WTC11 (cell line): ENCODE results near the gene LCN12. TPM values are rescaled to one million over a fixed set of nuclear protein-coding genes. Genes with fewer than 3 reads are reported as not detected.

Experiments
- ATAC-seq: fragments of 200-7000 bp; cut with Tn5 transposase; 2 replicates; pipeline ENCODE4 v1.10.0; 2021; ENCODE audit warnings: mild to moderate bottlenecking, moderate library complexity
- CTCF ChIA-PET: fragments of 300-600 bp; sonication (Branson Sonifier 250); formaldehyde crosslinking; loops from one replicate; lab custom pipeline; 2021; ENCODE audit warnings: antibody characterized with exemption; lab: Charles Lee
- POLR2A ChIA-PET: fragments of 350-600 bp; sonication (Branson Sonifier 250); formaldehyde crosslinking; loops from one replicate; lab custom pipeline; 2021; ENCODE audit warnings: antibody characterized with exemption; lab: Charles Lee
- DNase-seq: peaks from one replicate; pipeline ENCODE4 v3.0.0; 2021; ENCODE audit warnings: low spot score
- H3K27ac Mint-ChIP-seq: 2 replicates; pipeline ENCODE4 v1.8.0; 2021; ENCODE audit warnings: mixed read lengths
- H3K27me3 Mint-ChIP-seq: 2 replicates; pipeline ENCODE4 v1.8.0; 2021; ENCODE audit warnings: low read depth, mild to moderate bottlenecking, moderate library complexity, mixed read lengths
- H3K36me3 Mint-ChIP-seq: 2 replicates; pipeline ENCODE4 v1.8.0; 2021; ENCODE audit warnings: mixed read lengths
- H3K4me1 Mint-ChIP-seq: 2 replicates; pipeline ENCODE4 v1.8.0; 2022; ENCODE audit warnings: mixed read lengths
- H3K4me3 Mint-ChIP-seq: 2 replicates; pipeline ENCODE4 v1.8.0; 2021; ENCODE audit warnings: mild to moderate bottlenecking, moderate library complexity, mixed read lengths
- H3K9me3 Mint-ChIP-seq: 2 replicates; pipeline ENCODE4 v1.8.0; 2021; ENCODE audit warnings: mixed read lengths
- ATF1 ChIP-seq: sonication (generic); formaldehyde crosslinking; IDR thresholded peaks from 2 replicates; pipeline ENCODE4 v1.8.1; 2023; ENCODE audit warnings: mild to moderate bottlenecking, moderate library complexity, missing genetic modification reagents
- CBFB ChIP-seq: sonication (generic); formaldehyde crosslinking; IDR thresholded peaks from 2 replicates; pipeline ENCODE4 v1.8.1; 2022; ENCODE audit warnings: mild to moderate bottlenecking, low read depth, missing genetic modification reagents
- CDX4 ChIP-seq: fragments of 250-450 bp; sonication (Bioruptor Pico); IDR thresholded peaks from 2 replicates; pipeline ENCODE4 v1.9.0; 2021; ENCODE audit warnings: moderate library complexity, mild to moderate bottlenecking, inconsistent platforms, borderline replicate concordance
- TCF7 ChIP-seq: sonication (generic); formaldehyde crosslinking; IDR thresholded peaks from 2 replicates; pipeline ENCODE4 v1.8.0; 2022; ENCODE audit warnings: mild to moderate bottlenecking, low read depth, missing genetic modification reagents, moderate library complexity
- USF1 ChIP-seq: sonication (generic); formaldehyde crosslinking; IDR thresholded peaks from 2 replicates; pipeline ENCODE4 v1.8.0; 2022; ENCODE audit warnings: mild to moderate bottlenecking, missing genetic modification reagents
- ZNF138 ChIP-seq: sonication (generic); formaldehyde crosslinking; conservative IDR thresholded peaks from 2 replicates; pipeline ENCODE4 v1.8.1; 2022; ENCODE audit warnings: mild to moderate bottlenecking, moderate library complexity, missing genetic modification reagents
- ZNF263 ChIP-seq: sonication (generic); formaldehyde crosslinking; IDR thresholded peaks from 2 replicates; pipeline ENCODE4 v1.8.1; 2022; ENCODE audit warnings: low read depth, mild to moderate bottlenecking, moderate library complexity, missing genetic modification reagents
- ZNF281 ChIP-seq: sonication (generic); formaldehyde crosslinking; IDR thresholded peaks from 2 replicates; pipeline ENCODE4 v1.8.0; 2023; ENCODE audit warnings: mild to moderate bottlenecking, missing genetic modification reagents
- ZNF423 ChIP-seq: fragments of 250-450 bp; sonication (Bioruptor Pico); IDR thresholded peaks from 2 replicates; pipeline ENCODE4 v2.1.2; 2022; ENCODE audit warnings: mild to moderate bottlenecking, moderate library complexity
- ZNF532 ChIP-seq: fragments of 250-450 bp; sonication (Bioruptor Pico); IDR thresholded peaks from 2 replicates; pipeline ENCODE4 v1.9.0; 2021; ENCODE audit warnings: mild to moderate bottlenecking, borderline replicate concordance
- ZNF671 ChIP-seq: fragments of 250-450 bp; sonication (Bioruptor Pico); IDR thresholded peaks from 2 replicates; pipeline ENCODE4 v1.8.0; 2021; ENCODE audit warnings: mild to moderate bottlenecking
- ZSCAN18 ChIP-seq: fragments of 250-450 bp; sonication (Bioruptor Pico); IDR thresholded peaks from 2 replicates; pipeline ENCODE4 v2.1.2; 2022; ENCODE audit warnings: mild to moderate bottlenecking, moderate library complexity
- total RNA-seq: library from RNA; stranded (reverse); gene quantifications from 3 replicates; pipeline ENCODE4 v1.2.3, GENCODE V29; 2021
- TF ChIP-seq, protein P1 (sequence below): sonication (generic); formaldehyde crosslinking; IDR thresholded peaks from 2 replicates; pipeline ENCODE4 v1.8.0; 2022; ENCODE audit warnings: missing genetic modification reagents
- TF ChIP-seq, protein P2 (sequence below): sonication (generic); formaldehyde crosslinking; IDR thresholded peaks from 2 replicates; pipeline ENCODE4 v1.8.1; 2023; ENCODE audit warnings: mild to moderate bottlenecking, missing genetic modification reagents, borderline replicate concordance
- TF ChIP-seq, protein P3 (sequence below): sonication (generic); formaldehyde crosslinking; conservative IDR thresholded peaks from 2 replicates; pipeline ENCODE4 v1.8.1; 2022; ENCODE audit warnings: mild to moderate bottlenecking, missing genetic modification reagents

The LCN12 gene
- total RNA-seq, 1 experiment from 2014 or later, result 1.9 TPM

GRCh38 chr9:136962701-136963248, 10.7 kb downstream of the LCN12 start (continued):
- TF ChIP-seq, protein P1, sequence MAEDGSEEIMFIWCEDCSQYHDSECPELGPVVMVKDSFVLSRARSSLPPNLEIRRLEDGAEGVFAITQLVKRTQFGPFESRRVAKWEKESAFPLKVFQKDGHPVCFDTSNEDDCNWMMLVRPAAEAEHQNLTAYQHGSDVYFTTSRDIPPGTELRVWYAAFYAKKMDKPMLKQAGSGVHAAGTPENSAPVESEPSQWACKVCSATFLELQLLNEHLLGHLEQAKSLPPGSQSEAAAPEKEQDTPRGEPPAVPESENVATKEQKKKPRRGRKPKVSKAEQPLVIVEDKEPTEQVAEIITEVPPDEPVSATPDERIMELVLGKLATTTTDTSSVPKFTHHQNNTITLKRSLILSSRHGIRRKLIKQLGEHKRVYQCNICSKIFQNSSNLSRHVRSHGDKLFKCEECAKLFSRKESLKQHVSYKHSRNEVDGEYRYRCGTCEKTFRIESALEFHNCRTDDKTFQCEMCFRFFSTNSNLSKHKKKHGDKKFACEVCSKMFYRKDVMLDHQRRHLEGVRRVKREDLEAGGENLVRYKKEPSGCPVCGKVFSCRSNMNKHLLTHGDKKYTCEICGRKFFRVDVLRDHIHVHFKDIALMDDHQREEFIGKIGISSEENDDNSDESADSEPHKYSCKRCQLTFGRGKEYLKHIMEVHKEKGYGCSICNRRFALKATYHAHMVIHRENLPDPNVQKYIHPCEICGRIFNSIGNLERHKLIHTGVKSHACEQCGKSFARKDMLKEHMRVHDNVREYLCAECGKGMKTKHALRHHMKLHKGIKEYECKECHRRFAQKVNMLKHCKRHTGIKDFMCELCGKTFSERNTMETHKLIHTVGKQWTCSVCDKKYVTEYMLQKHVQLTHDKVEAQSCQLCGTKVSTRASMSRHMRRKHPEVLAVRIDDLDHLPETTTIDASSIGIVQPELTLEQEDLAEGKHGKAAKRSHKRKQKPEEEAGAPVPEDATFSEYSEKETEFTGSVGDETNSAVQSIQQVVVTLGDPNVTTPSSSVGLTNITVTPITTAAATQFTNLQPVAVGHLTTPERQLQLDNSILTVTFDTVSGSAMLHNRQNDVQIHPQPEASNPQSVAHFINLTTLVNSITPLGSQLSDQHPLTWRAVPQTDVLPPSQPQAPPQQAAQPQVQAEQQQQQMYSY (CRISPR knock-in tag), result no peak
- TF ChIP-seq USF1 (CRISPR knock-in tag) (no peak), CBFB (CRISPR knock-in tag) (no peak), ZNF671 (no peak), CDX4 (CRISPR knock-in tag) (no peak)
- TF ChIP-seq, all 79 proteins: peak for 0

- no peak overlapping the region for H3K27ac Mint-ChIP-seq
- DNase-seq (no peak), ATAC-seq (no peak)
- H3K27me3 Mint-ChIP-seq, result no peaks in the 10 kb centered on the region
- POLR2A ChIA-PET, result no interaction called here
- peaks cover 10% of the 10 kb centered on the region for H3K4me1 Mint-ChIP-seq
- no peaks in the 10 kb centered on the region for H3K36me3 Mint-ChIP-seq
- H3K9me3 Mint-ChIP-seq, result no peaks in the 10 kb centered on the region
- H3K4me3 Mint-ChIP-seq, result no peak overlapping the region
- CTCF ChIA-PET, result interaction anchor here (2.0 to 3.4 kb wide), 2 partner anchors 15 to 66 kb away, joined by 7 to 17 read pairs; no protein-coding TSS in a partner anchor
- TF ChIP-seq CDX4 (CRISPR knock-in tag), result no peak
- TF ChIP-seq, protein P2, sequence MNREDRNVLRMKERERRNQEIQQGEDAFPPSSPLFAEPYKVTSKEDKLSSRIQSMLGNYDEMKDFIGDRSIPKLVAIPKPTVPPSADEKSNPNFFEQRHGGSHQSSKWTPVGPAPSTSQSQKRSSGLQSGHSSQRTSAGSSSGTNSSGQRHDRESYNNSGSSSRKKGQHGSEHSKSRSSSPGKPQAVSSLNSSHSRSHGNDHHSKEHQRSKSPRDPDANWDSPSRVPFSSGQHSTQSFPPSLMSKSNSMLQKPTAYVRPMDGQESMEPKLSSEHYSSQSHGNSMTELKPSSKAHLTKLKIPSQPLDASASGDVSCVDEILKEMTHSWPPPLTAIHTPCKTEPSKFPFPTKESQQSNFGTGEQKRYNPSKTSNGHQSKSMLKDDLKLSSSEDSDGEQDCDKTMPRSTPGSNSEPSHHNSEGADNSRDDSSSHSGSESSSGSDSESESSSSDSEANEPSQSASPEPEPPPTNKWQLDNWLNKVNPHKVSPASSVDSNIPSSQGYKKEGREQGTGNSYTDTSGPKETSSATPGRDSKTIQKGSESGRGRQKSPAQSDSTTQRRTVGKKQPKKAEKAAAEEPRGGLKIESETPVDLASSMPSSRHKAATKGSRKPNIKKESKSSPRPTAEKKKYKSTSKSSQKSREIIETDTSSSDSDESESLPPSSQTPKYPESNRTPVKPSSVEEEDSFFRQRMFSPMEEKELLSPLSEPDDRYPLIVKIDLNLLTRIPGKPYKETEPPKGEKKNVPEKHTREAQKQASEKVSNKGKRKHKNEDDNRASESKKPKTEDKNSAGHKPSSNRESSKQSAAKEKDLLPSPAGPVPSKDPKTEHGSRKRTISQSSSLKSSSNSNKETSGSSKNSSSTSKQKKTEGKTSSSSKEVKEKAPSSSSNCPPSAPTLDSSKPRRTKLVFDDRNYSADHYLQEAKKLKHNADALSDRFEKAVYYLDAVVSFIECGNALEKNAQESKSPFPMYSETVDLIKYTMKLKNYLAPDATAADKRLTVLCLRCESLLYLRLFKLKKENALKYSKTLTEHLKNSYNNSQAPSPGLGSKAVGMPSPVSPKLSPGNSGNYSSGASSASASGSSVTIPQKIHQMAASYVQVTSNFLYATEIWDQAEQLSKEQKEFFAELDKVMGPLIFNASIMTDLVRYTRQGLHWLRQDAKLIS (CRISPR knock-in tag), result no peak
- TF ChIP-seq ATF1, result no peak
- no peak for TF ChIP-seq CBFB (CRISPR knock-in tag)
- TF ChIP-seq TCF7, result no peak
- no peak for TF ChIP-seq ZNF263
- TF ChIP-seq ZSCAN18 (CRISPR knock-in tag), result no peak
- TF ChIP-seq ZNF423 (CRISPR knock-in tag), result no peak
- TF ChIP-seq ZNF281, result no peak
- no peak for TF ChIP-seq ZNF138 (CRISPR knock-in tag)
- TF ChIP-seq ZNF532 (CRISPR knock-in tag), result no peak
- TF ChIP-seq, protein P3, sequence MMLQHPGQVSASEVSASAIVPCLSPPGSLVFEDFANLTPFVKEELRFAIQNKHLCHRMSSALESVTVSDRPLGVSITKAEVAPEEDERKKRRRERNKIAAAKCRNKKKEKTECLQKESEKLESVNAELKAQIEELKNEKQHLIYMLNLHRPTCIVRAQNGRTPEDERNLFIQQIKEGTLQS (CRISPR knock-in tag), result no peak
These were observed 11.3 kb downstream of the LCN12 start for GRCh38 chr9:136963341-136963740.
